Stomach (tissue), 4 donors: ENCODE measurements around the gene DAB1.

ENCODE experiments used
- EP300 ChIP-seq: sonication (generic); formaldehyde crosslinking; IDR thresholded peaks from one replicate; pipeline ENCODE4 v1.6.1; 2017; ENCODE audit warnings: antibody characterized with exemption
- POLR2A ChIP-seq, 4 donors: fragments of 450-650 bp; IDR thresholded peaks; one replicate each; pipeline ENCODE4 v1.6.1; 2016; ENCODE audit warnings: antibody characterized with exemption in 4 of 4, control low read depth in 2 of 4, mild to moderate bottlenecking in 1 of 4, moderate library complexity in 1 of 4
- POLR2AphosphoS5 ChIP-seq, 3 donors: sonication (generic); formaldehyde crosslinking; IDR thresholded peaks; one replicate each; pipeline ENCODE4 v1.6.1; 2016; ENCODE audit warnings: antibody characterized with exemption in 3 of 3
- TF ChIP-seq, protein P1 (sequence below), 7 experiments: fragments of 450-650 bp in 4 of 7; fragments of 200-600 bp in 3 of 7; sonication (generic) in 3 of 7; IDR thresholded peaks; one replicate each; pipeline ENCODE4 v1.5.1; 2016 to 2019; ENCODE audit warnings: antibody characterized with exemption in 7 of 7, control low read depth in 2 of 7, mild to moderate bottlenecking in 1 of 7

DNA sequence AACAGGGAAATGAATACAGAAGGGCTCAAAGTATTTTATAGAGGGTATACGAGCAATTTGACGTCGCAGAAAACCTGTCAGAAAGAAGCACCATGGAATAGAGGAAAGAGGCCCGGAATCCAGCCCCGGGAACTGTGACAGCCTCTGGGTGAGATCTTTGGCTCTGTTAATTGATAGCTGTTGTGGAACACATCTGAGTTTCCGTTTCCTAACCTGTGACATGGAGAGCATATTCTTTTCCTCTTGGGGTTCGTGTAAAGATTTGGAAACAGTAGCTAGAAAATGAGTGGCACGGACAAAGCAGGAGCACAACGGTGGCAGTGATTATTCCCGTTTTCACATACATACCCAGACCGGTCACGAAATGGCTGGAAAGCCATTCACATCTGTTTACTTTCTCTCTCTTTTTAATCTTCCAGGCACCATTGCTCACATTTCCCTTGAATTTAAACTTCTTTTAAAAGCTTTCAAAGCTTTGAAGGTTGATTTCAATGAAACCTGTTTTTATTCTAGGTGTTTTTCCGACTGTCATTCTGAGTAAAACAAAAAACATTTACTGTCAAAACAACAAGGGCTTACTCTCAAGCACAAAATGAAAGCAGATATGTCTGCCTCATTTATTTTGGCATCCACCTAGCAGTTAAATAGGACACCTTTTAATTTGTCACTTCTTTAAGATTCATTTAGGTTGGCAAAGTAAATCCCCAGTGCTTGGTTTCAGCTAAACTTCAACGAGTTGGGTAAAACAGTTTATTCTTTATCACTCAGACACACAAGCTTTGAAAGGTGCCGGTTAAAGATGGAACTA, 431.3 kb downstream of the DAB1 start:
- TF ChIP-seq EP300 (no peak), POLR2AphosphoS5 (IDR thresholded peaks at IDR 0.05) (no peak), POLR2A (IDR thresholded peaks at IDR 0.05) (no peak)
- TF ChIP-seq, protein P1, sequence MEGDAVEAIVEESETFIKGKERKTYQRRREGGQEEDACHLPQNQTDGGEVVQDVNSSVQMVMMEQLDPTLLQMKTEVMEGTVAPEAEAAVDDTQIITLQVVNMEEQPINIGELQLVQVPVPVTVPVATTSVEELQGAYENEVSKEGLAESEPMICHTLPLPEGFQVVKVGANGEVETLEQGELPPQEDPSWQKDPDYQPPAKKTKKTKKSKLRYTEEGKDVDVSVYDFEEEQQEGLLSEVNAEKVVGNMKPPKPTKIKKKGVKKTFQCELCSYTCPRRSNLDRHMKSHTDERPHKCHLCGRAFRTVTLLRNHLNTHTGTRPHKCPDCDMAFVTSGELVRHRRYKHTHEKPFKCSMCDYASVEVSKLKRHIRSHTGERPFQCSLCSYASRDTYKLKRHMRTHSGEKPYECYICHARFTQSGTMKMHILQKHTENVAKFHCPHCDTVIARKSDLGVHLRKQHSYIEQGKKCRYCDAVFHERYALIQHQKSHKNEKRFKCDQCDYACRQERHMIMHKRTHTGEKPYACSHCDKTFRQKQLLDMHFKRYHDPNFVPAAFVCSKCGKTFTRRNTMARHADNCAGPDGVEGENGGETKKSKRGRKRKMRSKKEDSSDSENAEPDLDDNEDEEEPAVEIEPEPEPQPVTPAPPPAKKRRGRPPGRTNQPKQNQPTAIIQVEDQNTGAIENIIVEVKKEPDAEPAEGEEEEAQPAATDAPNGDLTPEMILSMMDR (IDR thresholded peaks at IDR 0.05), result no peak
